ENCODE data around the gene AVPI1.
A peak's percentile ranks its signal among the peaks of the same experiment; 100 is the strongest.

The AVPI1 gene

DNA sequence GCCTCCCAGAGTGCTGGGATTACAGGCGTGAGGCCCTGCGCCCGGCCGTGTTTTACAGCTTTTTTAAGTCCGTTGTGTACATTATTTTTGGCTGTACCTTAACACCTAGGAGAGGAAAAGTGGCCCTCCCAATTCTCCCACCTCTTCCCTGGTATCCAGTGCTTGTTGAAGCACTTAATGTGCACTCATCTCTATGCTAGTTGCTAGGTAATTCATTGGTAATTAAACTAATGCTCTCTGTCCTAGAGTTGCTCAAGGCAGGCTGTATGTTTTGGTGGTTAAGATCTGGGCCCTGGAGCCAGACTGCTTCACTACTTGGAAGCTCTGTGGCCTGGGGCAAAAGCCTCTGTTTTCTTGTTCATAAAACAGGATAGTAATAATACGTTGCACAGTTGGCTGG, 19.6 kb downstream of the AVPI1 start:
- TF ChIP-seq, protein P1, sequence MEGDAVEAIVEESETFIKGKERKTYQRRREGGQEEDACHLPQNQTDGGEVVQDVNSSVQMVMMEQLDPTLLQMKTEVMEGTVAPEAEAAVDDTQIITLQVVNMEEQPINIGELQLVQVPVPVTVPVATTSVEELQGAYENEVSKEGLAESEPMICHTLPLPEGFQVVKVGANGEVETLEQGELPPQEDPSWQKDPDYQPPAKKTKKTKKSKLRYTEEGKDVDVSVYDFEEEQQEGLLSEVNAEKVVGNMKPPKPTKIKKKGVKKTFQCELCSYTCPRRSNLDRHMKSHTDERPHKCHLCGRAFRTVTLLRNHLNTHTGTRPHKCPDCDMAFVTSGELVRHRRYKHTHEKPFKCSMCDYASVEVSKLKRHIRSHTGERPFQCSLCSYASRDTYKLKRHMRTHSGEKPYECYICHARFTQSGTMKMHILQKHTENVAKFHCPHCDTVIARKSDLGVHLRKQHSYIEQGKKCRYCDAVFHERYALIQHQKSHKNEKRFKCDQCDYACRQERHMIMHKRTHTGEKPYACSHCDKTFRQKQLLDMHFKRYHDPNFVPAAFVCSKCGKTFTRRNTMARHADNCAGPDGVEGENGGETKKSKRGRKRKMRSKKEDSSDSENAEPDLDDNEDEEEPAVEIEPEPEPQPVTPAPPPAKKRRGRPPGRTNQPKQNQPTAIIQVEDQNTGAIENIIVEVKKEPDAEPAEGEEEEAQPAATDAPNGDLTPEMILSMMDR (IDR thresholded peaks at IDR 0.05; ENCODE audit: unreplicated experiment in 3 of 3), result no peak
- peaks cover 59% of the 10 kb centered on the region for H3K36me3 Mint-ChIP-seq (ENCODE audit: low read depth)
- H3K4me1 Mint-ChIP-seq, result no peaks in the 10 kb centered on the region
- no peaks in the 10 kb centered on the region for H3K9me3 Mint-ChIP-seq
- no peak overlapping the region for H3K27ac Mint-ChIP-seq
- no peaks in the 10 kb centered on the region for H3K27me3 Mint-ChIP-seq (ENCODE audit: low read depth)
- no peak overlapping the region for H3K4me3 Mint-ChIP-seq

DNA sequence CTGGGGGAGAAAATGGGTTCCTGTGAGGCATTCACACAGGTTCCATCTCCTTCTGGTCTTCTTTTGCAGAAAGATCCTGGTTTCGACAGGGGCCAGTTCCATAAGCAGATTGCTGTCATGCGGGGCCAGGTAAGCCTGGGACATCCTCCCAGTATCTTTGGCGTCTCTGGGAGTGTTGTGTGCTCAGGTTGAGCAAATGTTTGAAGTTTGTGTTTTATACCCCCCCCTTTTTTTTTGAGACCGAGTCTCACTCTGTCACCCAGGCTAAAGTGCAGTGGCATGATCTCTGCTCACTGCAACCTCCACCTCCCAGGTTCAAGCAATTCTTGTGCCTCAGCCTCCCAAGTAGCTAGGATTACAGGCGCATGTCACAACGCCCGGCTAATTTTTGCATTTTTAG, 20.0 kb downstream of the AVPI1 start:
- Mint-ChIP-seq H3K27ac (no peak overlapping the region), H3K4me1 (no peaks in the 10 kb centered on the region), H3K9me3 (no peaks in the 10 kb centered on the region), H3K27me3 (ENCODE audit: low read depth) (no peaks in the 10 kb centered on the region), H3K4me3 (no peak overlapping the region), H3K36me3 (ENCODE audit: low read depth) (peaks cover 59% of the 10 kb centered on the region)
- TF ChIP-seq, protein P1 (IDR thresholded peaks at IDR 0.05; ENCODE audit: unreplicated experiment in 3 of 3), result no peak

DNA sequence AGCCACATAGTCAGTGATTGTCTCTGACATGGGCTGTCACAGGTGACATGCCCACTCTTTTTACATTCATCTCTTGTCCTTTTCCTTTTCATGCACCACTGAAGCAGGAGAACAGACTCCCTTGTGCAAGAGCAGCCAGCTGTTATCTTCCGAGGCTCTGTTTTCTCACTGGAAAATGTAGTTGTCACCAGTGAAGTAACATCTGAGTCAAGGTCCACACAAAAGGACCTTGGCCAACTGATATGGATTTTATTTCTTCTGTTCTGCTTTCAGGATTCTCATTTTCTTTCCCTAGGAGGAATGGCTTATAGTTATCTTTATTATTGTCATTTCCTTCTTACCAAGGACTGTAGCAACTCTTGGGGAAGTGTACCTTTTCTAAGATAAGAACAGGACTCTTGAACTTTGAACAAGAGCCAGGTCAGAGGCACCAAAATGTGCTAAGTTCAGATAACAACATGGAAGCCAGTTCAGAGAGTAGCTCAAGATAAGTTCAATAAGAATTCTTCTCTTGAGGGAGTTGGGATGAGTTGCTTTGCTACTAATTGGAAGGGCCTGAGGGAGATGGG, 22.7 kb downstream of the AVPI1 start:
- Mint-ChIP-seq H3K36me3 (ENCODE audit: low read depth) (peaks cover 56% of the 10 kb centered on the region), H3K27me3 (ENCODE audit: low read depth) (no peaks in the 10 kb centered on the region), H3K4me3 (no peak overlapping the region), H3K27ac (no peak overlapping the region), H3K9me3 (no peaks in the 10 kb centered on the region), H3K4me1 (no peaks in the 10 kb centered on the region)
- TF ChIP-seq, protein P1 (IDR thresholded peaks at IDR 0.05; ENCODE audit: unreplicated experiment in 3 of 3), result no peak

DNA sequence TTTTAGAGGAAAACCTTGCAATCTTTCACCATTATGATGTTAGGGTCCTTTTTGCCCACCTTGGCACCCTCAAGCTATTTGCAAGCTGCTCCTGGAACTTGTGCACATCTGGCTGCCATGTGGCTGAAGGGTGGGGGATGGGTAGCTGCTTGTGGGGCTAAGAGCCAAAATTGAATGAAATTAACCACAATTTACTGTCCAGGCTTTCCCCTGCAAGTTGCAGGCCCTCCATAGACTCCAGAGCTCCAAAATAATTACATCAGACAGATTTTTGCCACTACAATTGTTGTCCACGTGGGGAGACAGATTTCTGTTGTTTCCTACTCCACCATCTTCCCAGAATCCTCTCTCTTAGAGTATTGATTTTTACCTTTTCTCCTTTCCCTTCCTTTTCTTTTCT, 27.5 kb downstream of the AVPI1 start:
- no peaks in the 10 kb centered on the region for H3K27me3 Mint-ChIP-seq (ENCODE audit: low read depth)
- H3K9me3 Mint-ChIP-seq, result no peaks in the 10 kb centered on the region
- H3K36me3 Mint-ChIP-seq (ENCODE audit: low read depth), result peaks cover 70% of the 10 kb centered on the region
- no peaks in the 10 kb centered on the region for H3K4me1 Mint-ChIP-seq
- H3K4me3 Mint-ChIP-seq, result no peak overlapping the region
- TF ChIP-seq, protein P1 (IDR thresholded peaks at IDR 0.05; ENCODE audit: unreplicated experiment in 3 of 3), result no peak
- H3K27ac Mint-ChIP-seq, result peak overlapping the region; percentile 41 to 88 (median 69)

DNA sequence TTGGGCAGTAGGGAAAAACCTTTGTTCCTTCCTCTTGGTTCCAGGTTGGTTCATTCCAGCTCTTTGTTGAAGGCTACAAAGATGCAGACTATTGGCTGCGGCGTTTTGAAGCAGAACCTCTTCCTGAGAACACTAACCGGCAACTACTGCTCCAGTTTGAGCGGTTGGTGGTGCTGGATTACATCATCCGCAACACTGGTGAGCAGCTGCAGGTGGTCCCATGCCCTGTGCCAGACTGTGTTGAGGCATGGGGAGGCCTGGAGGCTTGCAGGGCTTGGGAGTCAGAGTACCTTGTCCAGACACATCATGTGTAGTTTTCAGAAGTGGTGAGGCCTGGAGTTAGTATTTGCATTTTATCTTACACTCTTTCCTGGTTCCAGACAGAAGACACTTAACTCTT, 30.3 kb downstream of the AVPI1 start:
- Mint-ChIP-seq H3K27me3 (ENCODE audit: low read depth) (no peaks in the 10 kb centered on the region), H3K27ac (no peak overlapping the region), H3K4me1 (no peaks in the 10 kb centered on the region), H3K9me3 (no peaks in the 10 kb centered on the region), H3K36me3 (ENCODE audit: low read depth) (peaks cover 66% of the 10 kb centered on the region), H3K4me3 (no peak overlapping the region)
- TF ChIP-seq, protein P1 (IDR thresholded peaks at IDR 0.05; ENCODE audit: unreplicated experiment in 3 of 3), result no peak

DNA sequence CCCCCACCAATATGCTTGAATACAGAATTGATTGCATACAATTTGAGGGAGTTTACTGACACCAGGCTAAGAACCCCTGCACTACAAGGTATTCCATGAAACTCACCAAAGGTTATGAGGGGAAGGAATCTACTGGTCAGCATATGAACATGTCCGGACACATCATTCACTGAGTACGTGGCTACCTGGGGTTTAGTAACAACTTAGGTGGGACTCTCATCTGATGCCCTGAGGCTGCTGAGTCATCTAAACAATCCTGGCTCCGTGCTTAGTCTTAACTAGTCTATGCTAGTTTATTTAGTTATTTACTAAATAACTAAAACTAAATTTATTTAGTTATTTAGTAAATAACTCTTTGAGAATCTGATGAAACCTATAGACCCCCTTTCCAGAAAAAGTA, 35.3 kb downstream of the AVPI1 start:
- no peaks in the 10 kb centered on the region for H3K27me3 Mint-ChIP-seq (ENCODE audit: low read depth)
- no peak overlapping the region for H3K27ac Mint-ChIP-seq
- peaks cover 53% of the 10 kb centered on the region for H3K36me3 Mint-ChIP-seq (ENCODE audit: low read depth)
- no peaks in the 10 kb centered on the region for H3K9me3 Mint-ChIP-seq
- TF ChIP-seq, protein P1 (IDR thresholded peaks at IDR 0.05; ENCODE audit: unreplicated experiment in 3 of 3), result no peak
- peaks cover 10% of the 10 kb centered on the region for H3K4me1 Mint-ChIP-seq
- no peak overlapping the region for H3K4me3 Mint-ChIP-seq
